Left kidney (tissue), 1 donor: Measurements from ENCODE around the gene CCND3. TPM values are rescaled to one million over a fixed set of nuclear protein-coding genes. Genes with fewer than 3 reads are reported as not detected.

Experiments
- polyA plus RNA-seq: library from polyadenylated mRNA; unstranded; fragments of 120-200 nt; gene quantifications from one replicate; pipeline ENCODE4 v1.2.1, GENCODE V29; 2013; ENCODE audit not compliant: insufficient read length

Gene CCND3
- polyA plus RNA-seq, 1 donor = 25.9 TPM

Other genes with a start within 250 kb of the CCND3 start
- 7.6 TPM for gene TFEB, start 206.2 kb downstream of the CCND3 start, polyA plus RNA-seq
- gene PGC, start 194.4 kb downstream of the CCND3 start, polyA plus RNA-seq = not detected
- 5.0 TPM for gene FRS3, start 161.9 kb downstream of the CCND3 start, polyA plus RNA-seq
- gene PRICKLE4, start 161.0 kb downstream of the CCND3 start, polyA plus RNA-seq = 6.8 TPM
- gene TOMM6, start 154.1 kb downstream of the CCND3 start, polyA plus RNA-seq = 208 TPM
- gene USP49, start 46.4 kb downstream of the CCND3 start, polyA plus RNA-seq = 21.0 TPM
- gene MED20, start 20.7 kb downstream of the CCND3 start, polyA plus RNA-seq = 41.4 TPM
- gene BYSL, start 20.3 kb downstream of the CCND3 start, polyA plus RNA-seq = 26.5 TPM
- gene TAF8, start 108.7 kb upstream of the CCND3 start, polyA plus RNA-seq = 27.7 TPM
- 4.4 TPM for gene C6orf132, start 200.8 kb upstream of the CCND3 start, polyA plus RNA-seq
- gene GUCA1A, start 231.6 kb upstream of the CCND3 start, polyA plus RNA-seq = 0.38 TPM